Measurements from ENCODE around the gene FCHSD1. TPM values are rescaled to one million over a fixed set of nuclear protein-coding genes. Genes with fewer than 3 reads are reported as not detected.
A peak's percentile ranks its signal among the peaks of the same experiment; 100 is the strongest.
"Not testable (repeated sequence)": the region's sequence is repeated elsewhere in the genome, so short reads cannot be mapped to it uniquely, and the experiment has no call there.

FCHSD1 gene
- total RNA-seq, 1 experiment from 2014 or later = 23.1 TPM

DNA sequence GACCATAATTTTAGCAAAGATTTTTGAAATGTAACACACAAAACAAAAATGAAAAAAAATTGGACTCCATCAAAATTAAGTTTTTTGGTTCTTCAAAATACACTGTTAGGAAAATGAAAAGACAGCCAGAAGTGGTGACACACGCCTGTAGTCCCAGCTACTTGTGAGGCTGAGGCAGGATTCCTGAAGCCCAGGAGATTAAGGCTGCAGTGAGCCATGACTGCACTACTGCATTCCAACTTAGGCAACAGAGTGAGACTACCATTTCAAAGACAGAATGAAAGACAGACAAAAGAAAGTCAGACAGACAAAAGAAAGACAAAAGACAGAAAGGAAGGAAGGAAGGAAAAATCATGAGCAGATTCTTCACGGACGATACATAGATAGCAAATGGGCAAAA lies 39.9 kb downstream of the FCHSD1 start:
- H3K4me1 Mint-ChIP-seq = peaks cover 27 to 33% of the 10 kb centered on the region in 2 experiments
- Histone ChIP-seq H3K4me2 (ENCODE audit: insufficient read depth, insufficient read length, low read length) (no peak overlapping the region), H2BK20ac (ENCODE audit: low read depth, low read length, poor library complexity, severe bottlenecking) (no peak overlapping the region), H4K20me1 (ENCODE audit: control insufficient read depth, insufficient read depth, insufficient read length) (no peaks in the 10 kb centered on the region), H3K4ac (ENCODE audit: low read depth, low read length) (no peak overlapping the region), H2BK12ac (ENCODE audit: insufficient read length, low read depth, low read length) (no peak overlapping the region), H3K18ac (ENCODE audit: insufficient read length, low read depth, low read length) (no peak overlapping the region), H3K23me2 (ENCODE audit: insufficient read length, low read depth, low read length, poor library complexity, severe bottlenecking) (no peaks in the 10 kb centered on the region), H3K56ac (ENCODE audit: insufficient read length, low read depth, low read length) (no peak overlapping the region), H2BK15ac (ENCODE audit: low read depth, low read length) (no peak overlapping the region), H3K4me1 (ENCODE audit: insufficient read depth, low read length) (peaks cover 3% of the 10 kb centered on the region), H2BK120ac (ENCODE audit: low read depth, low read length, poor library complexity, severe bottlenecking) (no peak overlapping the region), H2AK5ac (ENCODE audit: insufficient read length, low read length) (no peak overlapping the region), H4K5ac (ENCODE audit: insufficient read length, low read depth, low read length) (no peak overlapping the region), H3K23ac (ENCODE audit: insufficient read length, low read depth, low read length) (no peak overlapping the region), H3K9ac (ENCODE audit: extremely low read depth, insufficient read length, low read length) (no peak overlapping the region), H3K27me3 (ENCODE audit: insufficient read depth, low read length) (no peaks in the 10 kb centered on the region), H4K91ac (ENCODE audit: insufficient read length, low read depth, low read length) (no peak overlapping the region), H3K27ac (ENCODE audit: insufficient read length, low read depth, low read length) (no peak overlapping the region), H3T11ph (ENCODE audit: low read length) (no peak overlapping the region), H3K9me3 (ENCODE audit: control insufficient read depth, low read depth, low read length) (no peaks in the 10 kb centered on the region), H3K14ac (ENCODE audit: insufficient read depth, low read length) (no peak overlapping the region), H3K79me1 (ENCODE audit: insufficient read depth, low read depth, low read length, poor library complexity, severe bottlenecking) (no peaks in the 10 kb centered on the region), H2BK5ac (ENCODE audit: insufficient read length, low read length) (no peak overlapping the region), H3K79me2 (ENCODE audit: insufficient read depth, low read length) (peaks cover 17% of the 10 kb centered on the region; the same call in 1 of the 2 replicates), H4K8ac (replicated peaks; ENCODE audit: insufficient read length, low read depth, low read length) (no peak overlapping the region), H2AFZ (ENCODE audit: low read length) (no peak overlapping the region)
- H3K36me3 Mint-ChIP-seq (ENCODE audit: insufficient read depth in 1 of 3, low read depth in 3 of 3) = peaks cover 0 to 18% (median 14%) of the 10 kb centered on the region in 3 experiments; a peak in 3 of 7 replicates
- no CpG with 5 or more reads among the region's 3 CpGs for WGBS (ENCODE audit: extremely low coverage, insufficient read length, low lambda C conversion rate)
- H3K27me3 Mint-ChIP-seq (ENCODE audit: low read depth) = no peaks in the 10 kb centered on the region
- TF ChIP-seq, protein P1, sequence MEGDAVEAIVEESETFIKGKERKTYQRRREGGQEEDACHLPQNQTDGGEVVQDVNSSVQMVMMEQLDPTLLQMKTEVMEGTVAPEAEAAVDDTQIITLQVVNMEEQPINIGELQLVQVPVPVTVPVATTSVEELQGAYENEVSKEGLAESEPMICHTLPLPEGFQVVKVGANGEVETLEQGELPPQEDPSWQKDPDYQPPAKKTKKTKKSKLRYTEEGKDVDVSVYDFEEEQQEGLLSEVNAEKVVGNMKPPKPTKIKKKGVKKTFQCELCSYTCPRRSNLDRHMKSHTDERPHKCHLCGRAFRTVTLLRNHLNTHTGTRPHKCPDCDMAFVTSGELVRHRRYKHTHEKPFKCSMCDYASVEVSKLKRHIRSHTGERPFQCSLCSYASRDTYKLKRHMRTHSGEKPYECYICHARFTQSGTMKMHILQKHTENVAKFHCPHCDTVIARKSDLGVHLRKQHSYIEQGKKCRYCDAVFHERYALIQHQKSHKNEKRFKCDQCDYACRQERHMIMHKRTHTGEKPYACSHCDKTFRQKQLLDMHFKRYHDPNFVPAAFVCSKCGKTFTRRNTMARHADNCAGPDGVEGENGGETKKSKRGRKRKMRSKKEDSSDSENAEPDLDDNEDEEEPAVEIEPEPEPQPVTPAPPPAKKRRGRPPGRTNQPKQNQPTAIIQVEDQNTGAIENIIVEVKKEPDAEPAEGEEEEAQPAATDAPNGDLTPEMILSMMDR (conservative IDR thresholded peaks at IDR 0.05) = no peak
- H3K27ac Mint-ChIP-seq = peak overlapping the region in 2 of 3 experiments; percentile 1 to 46; a peak in 4 of 7 replicates
- H3K4me3 Mint-ChIP-seq = no peak overlapping the region
- no peak for DNase-seq
- no peaks in the 10 kb centered on the region for H3K9me3 Mint-ChIP-seq

DNA sequence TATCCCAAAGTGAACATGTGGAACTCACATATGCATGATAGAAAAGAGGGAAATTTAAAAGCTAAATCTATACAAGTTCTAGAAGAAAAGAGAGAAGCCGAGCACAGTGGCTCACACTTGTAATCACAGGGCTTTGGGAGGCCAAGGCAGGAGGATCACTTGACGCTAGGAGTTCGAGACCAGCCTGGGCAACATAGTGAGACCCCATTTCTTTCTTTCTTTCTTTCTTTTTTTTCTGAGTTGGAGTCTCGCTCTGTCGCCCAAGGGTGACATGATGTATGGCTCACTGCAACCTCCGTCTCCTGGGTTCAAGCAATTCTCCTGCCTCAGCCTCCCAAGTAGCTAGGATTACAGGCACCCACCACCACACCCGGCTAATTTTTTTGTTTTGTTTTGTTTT lies 41.3 kb downstream of the FCHSD1 start:
- H3K4ac ChIP-seq (ENCODE audit: low read depth, low read length); H3K18ac ChIP-seq (ENCODE audit: insufficient read length, low read depth, low read length); H3K79me1 ChIP-seq (ENCODE audit: insufficient read depth, low read depth, low read length, poor library complexity, severe bottlenecking); H4K91ac ChIP-seq (ENCODE audit: insufficient read length, low read depth, low read length); H3K56ac ChIP-seq (ENCODE audit: insufficient read length, low read depth, low read length); H4K5ac ChIP-seq (ENCODE audit: insufficient read length, low read depth, low read length); H3K27me3 Mint-ChIP-seq (ENCODE audit: low read depth); H3K4me2 ChIP-seq (ENCODE audit: insufficient read depth, insufficient read length, low read length); H3K4me3 Mint-ChIP-seq; H3K27ac ChIP-seq (ENCODE audit: insufficient read length, low read depth, low read length); H2AK5ac ChIP-seq (ENCODE audit: insufficient read length, low read length); H3K14ac ChIP-seq (ENCODE audit: insufficient read depth, low read length); H4K8ac ChIP-seq (replicated peaks; ENCODE audit: insufficient read length, low read depth, low read length); H3K4me1 ChIP-seq (ENCODE audit: insufficient read depth, low read length); DNase-seq; H3K27ac Mint-ChIP-seq; H2BK20ac ChIP-seq (ENCODE audit: low read depth, low read length, poor library complexity, severe bottlenecking); H3K9me3 Mint-ChIP-seq; H3K27me3 ChIP-seq (ENCODE audit: insufficient read depth, low read length); H2AFZ ChIP-seq (ENCODE audit: low read length); H2BK5ac ChIP-seq (ENCODE audit: insufficient read length, low read length); H2BK12ac ChIP-seq (ENCODE audit: insufficient read length, low read depth, low read length); H3K23ac ChIP-seq (ENCODE audit: insufficient read length, low read depth, low read length); H3K9me3 ChIP-seq (ENCODE audit: control insufficient read depth, low read depth, low read length); H3K9ac ChIP-seq (ENCODE audit: extremely low read depth, insufficient read length, low read length); H3T11ph ChIP-seq (ENCODE audit: low read length); H2BK15ac ChIP-seq (ENCODE audit: low read depth, low read length); H4K20me1 ChIP-seq (ENCODE audit: control insufficient read depth, insufficient read depth, insufficient read length); H3K23me2 ChIP-seq (ENCODE audit: insufficient read length, low read depth, low read length, poor library complexity, severe bottlenecking); H2BK120ac ChIP-seq (ENCODE audit: low read depth, low read length, poor library complexity, severe bottlenecking): not testable (repeated sequence)
- WGBS (ENCODE audit: extremely low coverage, insufficient read length, low lambda C conversion rate) = no CpG with 5 or more reads among the region's 7 CpGs
- peaks cover 15% of the 10 kb centered on the region; the same call in 1 of the 2 replicates for H3K79me2 ChIP-seq (ENCODE audit: insufficient read depth, low read length)
- peaks cover 0 to 12% (median 10%) of the 10 kb centered on the region in 3 experiments; a peak in 3 of 7 replicates for H3K36me3 Mint-ChIP-seq (ENCODE audit: insufficient read depth in 1 of 3, low read depth in 3 of 3)
- peaks cover 21 to 32% of the 10 kb centered on the region in 2 experiments for H3K4me1 Mint-ChIP-seq
